Thyroid gland (tissue), 4 donors: ENCODE measurements around the gene KREMEN2.

Experiments used
- CTCF ChIP-seq, 6 experiments: fragments of 200-600 bp in 3 of 6; fragments of 450-650 bp in 3 of 6; sonication (generic) in 3 of 6; IDR thresholded peaks; one replicate each; pipeline ENCODE4 v1.5.1; 2016 to 2019; ENCODE audit warnings: antibody characterized with exemption in 6 of 6, mild to moderate bottlenecking in 2 of 6, inconsistent platforms in 1 of 6, moderate library complexity in 1 of 6
- POLR2A ChIP-seq, 2 donors: fragments of 450-650 bp; IDR thresholded peaks; one replicate each; pipeline ENCODE4 v1.6.1; 2017; ENCODE audit warnings: antibody characterized with exemption in 2 of 2, mild to moderate bottlenecking in 2 of 2, moderate library complexity in 1 of 2

GRCh38 chr16:2987286-2987685 lies 23.2 kb downstream of the KREMEN2 start:
- TF ChIP-seq POLR2A (IDR thresholded peaks at IDR 0.05) (no peak), CTCF (IDR thresholded peaks at IDR 0.05) (no peak)
